Pancreas (tissue), 10 donors: ENCODE data around the gene PRPH. TPM values are rescaled to one million over a fixed set of nuclear protein-coding genes. Genes with fewer than 3 reads are reported as not detected.
"Not testable (repeated sequence)": the region's sequence is repeated elsewhere in the genome, so short reads cannot be mapped to it uniquely, and the experiment has no call there.

Source experiments
- ATAC-seq, 4 donors: fragments of 200-7000 bp; cut with Tn5 transposase; one replicate each; pipeline versions ENCODE4 v1.8.0 to v1.9.1; 2020; ENCODE audit warnings: mild to moderate bottlenecking in 4 of 4, moderate library complexity in 4 of 4
- DNase-seq, 6 donors: peaks; one replicate each; pipeline ENCODE4 v3.0.0-alpha.2; 2020
- FAIRE-seq: peaks from 2 replicates; lab custom pipeline; 2012; peaks lifted over from hg19 to GRCh38; lab: Jason Lieb, UNC
- H3K27ac ChIP-seq, 4 donors: fragments of 200-600 bp; sonication (generic); 1 replicate in 3 of 4; 2 replicates in 1 of 4; pipeline versions ENCODE4 v1.5.0 to v1.8.0; 2020
- H3K27me3 ChIP-seq, 4 donors: fragments of 200-600 bp; one replicate each; pipeline ENCODE4 v1.8.0; 2021
- H3K36me3 ChIP-seq, 3 donors: fragments of 200-600 bp; sonication (generic) in 1 of 3; one replicate each; pipeline versions ENCODE4 v1.5.0 to v1.8.0; 2020 to 2021
- H3K4me1 ChIP-seq, 3 donors: fragments of 200-600 bp; one replicate each; pipeline ENCODE4 v1.8.0; 2021
- H3K4me3 ChIP-seq, 4 donors: fragments of 200-600 bp; sonication (generic) in 2 of 4; one replicate each; pipeline versions ENCODE4 v1.5.0 to v1.8.0; 2020 to 2021
- H3K9me3 ChIP-seq, 4 donors: fragments of 200-600 bp; one replicate each; pipeline ENCODE4 v1.8.0; 2021
- CTCF ChIP-seq, 4 donors: fragments of 200-600 bp; sonication (generic) in 3 of 4; IDR thresholded peaks; one replicate each; pipeline versions ENCODE4 v1.5.0 to v1.8.0; 2021; ENCODE audit warnings: antibody characterized with exemption in 4 of 4
- WGBS, 2 donors: extraction: QIAGEN DNeasy Blood & Tissue Kit; methylation state at CpG; one replicate each; pipeline ENCODE4 v1.1.7; 2013; 5-methylcytosine and 5-hydroxymethylcytosine counted together
- intact Hi-C, 3 donors: fragments of 100-400 bp; cut with DNase I; formaldehyde crosslinking; loops; one replicate each; pipeline versions ENCODE4 v1.11.1 to v1.14.2; 2022
- polyA plus RNA-seq, 2 donors: library from polyadenylated mRNA; stranded (reverse); fragments of 200-250 nt; gene quantifications; one replicate each; pipeline ENCODE4 v1.2.3, GENCODE V29; 2013
- total RNA-seq, 6 donors: library from RNA; stranded (reverse); fragmentation: NEBNext Ultra II Directional in 4 of 6; extraction: Animal tissue kit (Norgen Biotek cat#: 25700) in 4 of 6; gene quantifications; one replicate each; pipeline versions ENCODE4 v1.2.1 to v1.2.4, GENCODE V29; 2021 to 2023
- donor health status: healthy with polysubstance abuse.
- donor health status: DM: no; HTN: no; CAD: no; lungs with moderate emphysema.
- donor health status: DM: no; HTN: no; CAD: no.
- donor health status: control.
- donor health status: control.
- donor health status: Bipolar disorder and iron deficiency.
- donor health status: DM: yes; HTN: yes; CAD: no.
- donor health status: DM: no; HTN: no; CAD: no.
- donor health status: DM: no; HTN: no; CAD: no.
- donor health status: DM: yes; HTN: yes; CAD: no.

Gene PRPH
- total and polyA plus RNA-seq, 8 donors = 0.44 to 18.7 (median 1.1) TPM

GRCh38 chr12:49279706-49280159, 15.2 kb upstream of the PRPH start:
- WGBS, 2 donors = 67 to 69% methylated on average over 7 of the region's 7 CpGs
- H3K27me3 ChIP-seq = no peaks in the 10 kb centered on the region
- no peak overlapping the region for H3K4me3 ChIP-seq
- H3K4me1 ChIP-seq = peaks cover 0 to 2% (median 0%) of the 10 kb centered on the region in 3 donors
- FAIRE-seq (no peak), DNase-seq (no peak), ATAC-seq (peak; percentile 30 to 71 (median 58))
- H3K9me3 ChIP-seq = no peaks in the 10 kb centered on the region
- H3K36me3 ChIP-seq = no peaks in the 10 kb centered on the region
- intact Hi-C loops = no loop called here
- no peak overlapping the region for H3K27ac ChIP-seq
- no peak for TF ChIP-seq CTCF (IDR thresholded peaks at IDR 0.05)

DNA sequence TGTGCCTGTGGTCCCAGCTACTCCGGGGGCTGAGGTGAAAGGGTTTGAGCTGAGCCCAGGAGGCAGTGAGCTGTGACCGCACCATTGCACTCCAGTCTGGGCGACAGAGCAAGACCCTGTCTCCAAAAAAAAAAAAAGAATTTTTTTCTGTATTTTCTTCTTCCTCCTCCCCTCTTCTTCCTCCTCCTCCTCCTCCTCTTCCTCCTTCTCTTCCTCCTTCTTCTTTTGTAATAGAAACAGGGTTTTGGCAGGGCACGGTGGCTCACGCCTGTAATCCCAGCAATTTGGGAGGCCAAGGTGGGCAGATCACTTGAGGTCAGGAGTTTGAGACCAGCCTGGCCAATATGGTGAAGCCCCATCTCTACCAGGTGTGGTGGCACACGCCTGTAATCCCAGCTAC, 14.4 kb upstream of the PRPH start:
- H3K27ac ChIP-seq, H3K27me3 ChIP-seq, H3K9me3 ChIP-seq, ATAC-seq, H3K4me3 ChIP-seq, intact Hi-C loops, FAIRE-seq, DNase-seq, H3K4me1 ChIP-seq, H3K36me3 ChIP-seq: not testable (repeated sequence)
- 84 to 88% methylated on average over 6 of the region's 6 CpGs for WGBS, 2 donors

DNA sequence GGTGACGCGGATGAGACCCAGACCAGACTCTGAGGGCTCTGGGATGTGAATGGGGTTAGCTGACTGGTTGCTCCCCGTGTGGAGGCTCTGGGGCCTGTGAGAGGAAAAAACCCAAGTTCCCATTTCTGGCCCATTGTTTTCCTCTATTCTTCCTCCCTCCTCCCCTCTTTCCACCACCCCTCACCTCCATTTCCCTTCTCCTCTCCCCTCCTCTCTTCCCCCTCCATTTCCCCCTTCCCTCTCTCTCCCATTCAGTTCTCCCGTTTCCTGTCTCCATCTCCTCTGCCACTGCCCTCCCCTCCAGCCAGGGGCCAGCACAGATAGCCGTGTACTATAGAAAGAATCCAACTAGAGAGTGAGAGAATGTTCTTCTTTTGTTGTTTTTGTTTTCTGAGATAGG, 12.6 kb upstream of the PRPH start:
- Histone ChIP-seq H3K9me3 (no peaks in the 10 kb centered on the region), H3K27me3 (peaks cover 0 to 4% (median 0%) of the 10 kb centered on the region in 4 donors), H3K4me3 (no peak overlapping the region), H3K27ac (no peak overlapping the region), H3K36me3 (no peaks in the 10 kb centered on the region), H3K4me1 (peaks cover 0 to 2% (median 0%) of the 10 kb centered on the region in 3 donors)
- TF ChIP-seq CTCF (IDR thresholded peaks at IDR 0.05) = no peak
- WGBS, 2 donors = 78 to 87% methylated on average over 5 of the region's 5 CpGs
- DNase-seq (no peak), FAIRE-seq (no peak), ATAC-seq (no peak)
- intact Hi-C loops = no loop called here

- H3K36me3 ChIP-seq, FAIRE-seq, H3K4me1 ChIP-seq, H3K27me3 ChIP-seq, H3K9me3 ChIP-seq, intact Hi-C loops, DNase-seq, ATAC-seq, H3K4me3 ChIP-seq, H3K27ac ChIP-seq: not testable (repeated sequence)
- 71 to 85% methylated on average over 1 of the region's 6 CpGs for WGBS, 2 donors
Observed at GRCh38 chr12:49282740-49283375, 12.1 kb upstream of the PRPH start.

DNA sequence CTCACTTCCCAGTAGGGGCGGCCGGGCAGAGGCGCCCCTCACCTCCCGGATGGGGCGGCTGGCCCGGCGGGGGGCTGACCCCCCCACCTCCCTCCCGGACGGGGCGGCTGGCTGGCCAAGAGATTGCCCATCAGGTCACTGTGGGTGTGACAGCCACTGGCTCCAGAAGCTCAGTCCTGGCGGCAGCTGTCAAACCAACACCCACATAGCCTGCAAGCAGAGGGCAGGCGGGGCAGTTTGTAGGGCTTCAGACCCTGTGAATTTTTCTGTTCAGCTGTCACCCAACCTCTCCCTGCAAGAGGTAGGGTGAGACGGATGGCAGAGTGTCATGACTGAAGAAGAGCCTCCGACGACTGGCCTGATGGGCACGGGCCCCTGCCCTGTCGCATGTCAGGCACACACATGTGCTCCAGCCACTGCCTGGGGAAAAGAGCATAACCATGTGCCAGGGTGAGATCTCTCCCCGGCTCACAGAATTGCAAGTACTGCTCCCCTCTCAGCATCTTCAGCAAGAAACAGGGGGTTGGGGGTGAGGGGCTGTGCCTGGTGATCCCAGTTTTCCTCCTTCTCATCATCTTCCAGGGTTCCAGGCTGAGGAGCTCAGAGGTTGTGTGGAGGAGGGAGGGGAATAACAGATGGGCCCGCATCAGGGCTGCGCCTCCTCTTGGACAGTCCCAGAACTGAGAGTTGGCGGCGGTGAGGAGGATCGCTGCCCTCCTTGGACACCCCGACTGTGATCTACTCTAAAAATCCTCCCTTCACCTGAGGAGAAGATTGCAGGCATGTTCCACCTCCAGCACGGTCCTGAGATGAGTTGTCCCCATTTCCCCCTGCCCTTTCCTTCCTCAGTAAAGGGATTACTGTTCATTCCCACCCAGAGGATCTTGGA, 11.2 kb upstream of the PRPH start:
- Histone ChIP-seq H3K27me3 (peaks cover 0 to 4% (median 0%) of the 10 kb centered on the region in 4 donors), H3K36me3 (no peaks in the 10 kb centered on the region), H3K4me1 (peaks cover 0 to 2% (median 0%) of the 10 kb centered on the region in 3 donors), H3K4me3 (no peak overlapping the region), H3K9me3 (no peaks in the 10 kb centered on the region), H3K27ac (no peak overlapping the region)
- intact Hi-C loops = no loop called here
- FAIRE-seq (no peak), ATAC-seq (no peak), DNase-seq (peak in 1 of 6 donors; percentile 40)
- 74 to 79% methylated on average over 25 of the region's 25 CpGs for WGBS, 2 donors
- TF ChIP-seq CTCF (IDR thresholded peaks at IDR 0.05) = no peak
